GM18861 (cell line): Measurements from ENCODE around the gene C4A.
"Not testable (repeated sequence)": the region's sequence is repeated elsewhere in the genome, so short reads cannot be mapped to it uniquely, and the experiment has no call there.

ENCODE experiments used
- ATAC-seq: cut with Tn5 transposase; IDR thresholded peaks from one replicate; pipeline ENCODE4 v1.9.1; 2021; ENCODE audit not compliant: unreplicated experiment

Gene C4A

GRCh38 chr6:32047855-32048766, 66.3 kb downstream of the C4A start:
- ATAC-seq: no peak

- ATAC-seq: not testable (repeated sequence)
Measured at GRCh38 chr6:32049149-32049548, 67.3 kb downstream of the C4A start.

GRCh38 chr6:32049736-32050135, 67.9 kb downstream of the C4A start:
- ATAC-seq: not testable (repeated sequence)

GRCh38 chr6:32050562-32050961, 68.7 kb downstream of the C4A start:
- no peak for ATAC-seq
